Stimulated activated CD8-positive, alpha-beta memory T cell treated with anti-CD3 and anti-CD28 coated beads, Interleukin-2, amount 100 ng/mL, for 48 hours (primary cell): ENCODE data around the gene MACROD2.

ENCODE experiments used
- DNase-seq, 2 donors: peaks; one replicate each; pipeline ENCODE4 v3.0.0-alpha.2; 2020; ENCODE audit warnings: low read depth in 2 of 2

MACROD2 gene

GRCh38 chr20:15047042-15047441 lies 1051.7 kb downstream of the MACROD2 start:
- DNase-seq, result no peak

GRCh38 chr20:15047601-15048000 lies 1052.3 kb downstream of the MACROD2 start:
- DNase-seq, result no peak

GRCh38 chr20:15056246-15056645 lies 1060.9 kb downstream of the MACROD2 start:
- no peak for DNase-seq

GRCh38 chr20:15058841-15059240 lies 1063.5 kb downstream of the MACROD2 start:
- DNase-seq, result no peak

GRCh38 chr20:15059438-15059837 lies 1064.1 kb downstream of the MACROD2 start:
- no peak for DNase-seq

GRCh38 chr20:15060265-15061060 lies 1065.1 kb downstream of the MACROD2 start:
- DNase-seq, result no peak

GRCh38 chr20:15061061-15061430 lies 1065.7 kb downstream of the MACROD2 start:
- no peak for DNase-seq

GRCh38 chr20:15061955-15062354 lies 1066.6 kb downstream of the MACROD2 start:
- DNase-seq, result no peak

GRCh38 chr20:15063081-15063480 lies 1067.8 kb downstream of the MACROD2 start:
- DNase-seq, result no peak

- no peak for DNase-seq
Observed at GRCh38 chr20:15064741-15065140, 1069.4 kb downstream of the MACROD2 start.

GRCh38 chr20:15065794-15066193 lies 1070.5 kb downstream of the MACROD2 start:
- no peak for DNase-seq

GRCh38 chr20:15068486-15068885 lies 1073.2 kb downstream of the MACROD2 start:
- DNase-seq, result no peak

GRCh38 chr20:15069355-15069754 lies 1074.0 kb downstream of the MACROD2 start:
- no peak for DNase-seq

- DNase-seq, result no peak
Observed at GRCh38 chr20:15071085-15071808, 1075.9 kb downstream of the MACROD2 start.

GRCh38 chr20:15072316-15072715 lies 1077.0 kb downstream of the MACROD2 start:
- DNase-seq, result no peak

- DNase-seq, result no peak
Observed at GRCh38 chr20:15075586-15075985, 1080.3 kb downstream of the MACROD2 start.

GRCh38 chr20:15076785-15077184 lies 1081.5 kb downstream of the MACROD2 start:
- DNase-seq, result no peak

GRCh38 chr20:15077733-15078250 lies 1082.5 kb downstream of the MACROD2 start:
- no peak for DNase-seq

- no peak for DNase-seq
Observed at GRCh38 chr20:15079594-15080340, 1084.5 kb downstream of the MACROD2 start.

- DNase-seq, result no peak
Observed at GRCh38 chr20:15081261-15081660, 1085.9 kb downstream of the MACROD2 start.

- DNase-seq, result no peak
Observed at GRCh38 chr20:15091421-15092037, 1096.2 kb downstream of the MACROD2 start.

GRCh38 chr20:15098351-15098750 lies 1103.0 kb downstream of the MACROD2 start:
- DNase-seq, result no peak
